Measurements from ENCODE around the gene WIZ.

- TF ChIP-seq, protein P1, sequence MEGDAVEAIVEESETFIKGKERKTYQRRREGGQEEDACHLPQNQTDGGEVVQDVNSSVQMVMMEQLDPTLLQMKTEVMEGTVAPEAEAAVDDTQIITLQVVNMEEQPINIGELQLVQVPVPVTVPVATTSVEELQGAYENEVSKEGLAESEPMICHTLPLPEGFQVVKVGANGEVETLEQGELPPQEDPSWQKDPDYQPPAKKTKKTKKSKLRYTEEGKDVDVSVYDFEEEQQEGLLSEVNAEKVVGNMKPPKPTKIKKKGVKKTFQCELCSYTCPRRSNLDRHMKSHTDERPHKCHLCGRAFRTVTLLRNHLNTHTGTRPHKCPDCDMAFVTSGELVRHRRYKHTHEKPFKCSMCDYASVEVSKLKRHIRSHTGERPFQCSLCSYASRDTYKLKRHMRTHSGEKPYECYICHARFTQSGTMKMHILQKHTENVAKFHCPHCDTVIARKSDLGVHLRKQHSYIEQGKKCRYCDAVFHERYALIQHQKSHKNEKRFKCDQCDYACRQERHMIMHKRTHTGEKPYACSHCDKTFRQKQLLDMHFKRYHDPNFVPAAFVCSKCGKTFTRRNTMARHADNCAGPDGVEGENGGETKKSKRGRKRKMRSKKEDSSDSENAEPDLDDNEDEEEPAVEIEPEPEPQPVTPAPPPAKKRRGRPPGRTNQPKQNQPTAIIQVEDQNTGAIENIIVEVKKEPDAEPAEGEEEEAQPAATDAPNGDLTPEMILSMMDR (optimal IDR thresholded peaks at IDR 0.05 in 1 of 3, IDR thresholded peaks at IDR 0.05 in 1 of 3, conservative IDR thresholded peaks at IDR 0.05 in 1 of 3; ENCODE audit: extremely low read depth in 1 of 3, insufficient read depth in 2 of 3, low read length in 3 of 3) = no peak
- TF ChIP-seq EZH2 (IDR thresholded peaks at IDR 0.05; ENCODE audit: low read length) = no peak
These were observed 27.3 kb downstream of the WIZ start for GRCh38 chr19:15422296-15423075.
